Small intestine (tissue), 7 donors: ENCODE results near the gene STARD3. TPM values are rescaled to one million over a fixed set of nuclear protein-coding genes. Genes with fewer than 3 reads are reported as not detected.

Experiments
- DNase-seq, 2 donors: peaks; one replicate each; pipeline versions ENCODE4 v3.0.0 to v3.0.0-alpha.2; 2013
- FAIRE-seq: peaks from 2 replicates; lab custom pipeline; 2012; peaks lifted over from hg19 to GRCh38; lab: Jason Lieb, UNC
- H3K27ac ChIP-seq, 3 donors: one replicate each; pipeline ENCODE4 v1.5.1; 2013; ENCODE audit warnings: low read length in 2 of 3, mild to moderate bottlenecking in 2 of 3, control low read depth in 1 of 3, inconsistent platforms in 1 of 3, low read depth in 1 of 3, moderate library complexity in 1 of 3
- H3K27me3 ChIP-seq, 3 donors: one replicate each; pipeline ENCODE4 v1.6.1; 2013; ENCODE audit warnings: low read length in 3 of 3, inconsistent platforms in 1 of 3; ENCODE audit not compliant: control insufficient read depth in 3 of 3, insufficient read depth in 3 of 3
- H3K36me3 ChIP-seq, 3 donors: one replicate each; pipeline ENCODE4 v1.6.1; 2013; ENCODE audit warnings: low read length in 3 of 3, inconsistent platforms in 1 of 3, low read depth in 1 of 3, mild to moderate bottlenecking in 1 of 3, moderate library complexity in 1 of 3; ENCODE audit not compliant: control insufficient read depth in 3 of 3, insufficient read depth in 2 of 3
- H3K4me1 ChIP-seq, 3 donors: one replicate each; pipeline ENCODE4 v1.6.1; 2013; ENCODE audit warnings: low read length in 2 of 3, inconsistent platforms in 1 of 3, low read depth in 1 of 3, mild to moderate bottlenecking in 1 of 3, moderate library complexity in 1 of 3; ENCODE audit not compliant: control insufficient read depth in 3 of 3, insufficient read depth in 2 of 3
- H3K4me3 ChIP-seq, 3 donors: one replicate each; pipeline ENCODE4 v1.5.1; 2013; ENCODE audit warnings: low read length in 3 of 3, control low read depth in 1 of 3, inconsistent platforms in 1 of 3, low read depth in 1 of 3, mild to moderate bottlenecking in 1 of 3, moderate library complexity in 1 of 3
- H3K9me3 ChIP-seq, 2 donors: one replicate each; pipeline ENCODE4 v1.6.1; 2013; ENCODE audit warnings: low read depth in 1 of 2, low read length in 1 of 2; ENCODE audit not compliant: control insufficient read depth in 2 of 2, insufficient read depth in 1 of 2
- WGBS, 3 donors: extraction: QIAGEN DNeasy Blood & Tissue Kit; methylation state at CpG; one replicate each; pipeline ENCODE4 v1.1.7; 2013; 5-methylcytosine and 5-hydroxymethylcytosine counted together
- polyA plus RNA-seq, 4 donors: library from polyadenylated mRNA; stranded (reverse) in 3 of 4; unstranded in 1 of 4; fragments of 200-250 nt in 3 of 4; fragments of 120-200 nt in 1 of 4; gene quantifications; one replicate each; pipeline versions ENCODE4 v1.2.1 to v1.2.3, GENCODE V29; 2013
- donor health status: healthy with polysubstance abuse.
- donor health status: control.
- donor health status: control.
- donor health status: Bipolar disorder and iron deficiency.
- donor health status: healthy.

The STARD3 gene
- polyA plus RNA-seq, 4 donors, result 56.0 to 80.2 (median 67.6) TPM

GRCh38 chr17:39677072-39677471 lies 40.1 kb downstream of the STARD3 start:
- no peak overlapping the region for H3K4me3 ChIP-seq
- H3K9me3 ChIP-seq, result no peaks in the 10 kb centered on the region
- H3K27ac ChIP-seq, result peak overlapping the region in 2 of 3 donors; percentile 70 to 98
- WGBS, 3 donors, result 73 to 83% (median 77%) methylated on average over 8 of the region's 8 CpGs
- H3K27me3 ChIP-seq, result no peaks in the 10 kb centered on the region
- FAIRE-seq (no peak), DNase-seq (no peak)
- H3K4me1 ChIP-seq, result peaks cover 6 to 83% (median 12%) of the 10 kb centered on the region in 3 donors
- H3K36me3 ChIP-seq, result peaks cover 0 to 65% (median 0%) of the 10 kb centered on the region in 3 donors

DNA sequence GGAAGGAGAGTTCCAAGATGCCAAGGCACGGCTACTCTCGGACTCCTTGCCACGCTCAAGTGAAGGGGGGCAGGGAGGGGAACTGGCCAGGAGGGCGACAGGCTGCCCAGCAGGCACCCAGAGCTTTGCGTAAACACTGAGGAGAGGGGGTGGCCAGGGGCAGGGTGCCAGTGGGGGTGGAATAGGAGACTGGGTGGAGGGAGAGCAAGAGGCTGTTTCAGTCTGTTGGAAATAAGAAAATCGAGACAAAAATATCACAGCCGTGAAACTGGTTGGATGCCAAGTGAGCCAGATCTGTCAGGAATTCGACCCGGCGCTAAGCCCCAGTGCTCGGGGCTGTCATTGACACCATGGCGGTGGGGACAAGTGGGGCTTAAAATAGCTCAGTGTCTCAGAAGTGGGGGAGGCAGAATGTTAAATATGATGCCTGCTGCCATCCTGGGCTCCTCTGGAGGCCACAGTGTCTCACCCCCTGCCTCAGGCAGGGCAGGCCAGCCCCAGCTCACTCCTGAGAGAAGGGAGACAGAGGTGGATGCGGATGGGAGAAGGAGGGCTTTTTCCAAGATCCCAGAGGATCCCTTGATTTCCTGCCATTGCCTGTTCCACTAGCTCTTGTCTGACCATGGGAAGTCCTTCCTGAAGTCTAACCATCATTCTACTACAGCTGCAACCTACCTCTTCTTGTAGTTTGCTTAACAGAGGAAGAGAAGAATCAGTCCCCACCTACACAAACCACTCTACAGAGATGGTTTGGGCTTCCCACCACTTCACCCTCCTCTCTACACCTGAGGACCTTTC lies 40.8 kb downstream of the STARD3 start:
- Histone ChIP-seq H3K4me3 (no peak overlapping the region), H3K9me3 (no peaks in the 10 kb centered on the region), H3K27ac (peak overlapping the region; percentile 86 to 98 (median 92)), H3K36me3 (peaks cover 0 to 62% (median 0%) of the 10 kb centered on the region in 3 donors), H3K27me3 (no peaks in the 10 kb centered on the region), H3K4me1 (peaks cover 6 to 77% (median 12%) of the 10 kb centered on the region in 3 donors)
- no peak for FAIRE-seq
- WGBS, 3 donors, result 57 to 68% (median 58%) methylated on average over 13 of the region's 13 CpGs
- DNase-seq, result no peak

DNA sequence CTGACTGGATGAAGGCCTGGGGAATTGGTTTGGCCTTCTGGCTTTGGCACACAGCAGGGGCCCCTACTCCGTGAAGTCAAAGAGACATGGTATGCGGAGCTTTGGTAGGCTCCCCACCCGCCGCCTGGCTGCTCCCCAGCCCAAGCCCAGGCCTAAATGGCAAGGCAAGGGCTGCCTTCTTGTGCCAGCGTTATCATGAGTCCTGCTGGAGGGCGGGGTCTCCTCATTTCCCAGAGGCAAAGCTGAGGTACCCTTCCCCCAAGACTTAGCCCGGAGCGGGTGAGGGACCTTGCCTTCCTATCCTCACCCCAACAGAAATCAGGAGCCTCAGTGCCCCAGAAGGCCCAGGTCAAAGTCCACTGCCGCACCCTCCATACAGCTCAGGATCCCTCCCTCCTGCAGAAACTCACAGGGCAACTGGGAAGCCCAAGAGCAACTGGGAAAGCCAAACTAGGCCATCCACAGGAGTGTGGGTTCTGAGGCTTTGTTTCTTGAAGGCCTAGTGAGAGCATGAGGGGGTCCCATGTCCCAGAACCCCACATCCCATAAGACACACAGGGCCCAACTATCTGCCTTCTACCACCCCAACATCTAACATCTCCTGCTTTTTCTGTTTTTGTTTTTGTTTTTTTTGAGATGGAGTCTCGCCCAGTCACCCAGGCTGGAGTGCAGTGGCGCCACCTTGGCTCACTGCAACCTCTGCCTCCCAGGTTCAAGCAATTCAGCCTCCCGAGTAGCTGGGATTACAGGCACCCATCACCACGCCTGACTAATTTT lies 41.6 kb downstream of the STARD3 start:
- peak overlapping the region; percentile 86 to 98 (median 93) for H3K27ac ChIP-seq
- DNase-seq (peak; percentile 97), FAIRE-seq (no peak)
- peaks cover 0 to 68% (median 0%) of the 10 kb centered on the region in 3 donors for H3K36me3 ChIP-seq
- 20 to 67% (median 35%) methylated on average over 13 of the region's 13 CpGs for WGBS, 3 donors
- no peak overlapping the region for H3K4me3 ChIP-seq
- peaks cover 6 to 77% (median 12%) of the 10 kb centered on the region in 3 donors for H3K4me1 ChIP-seq
- no peaks in the 10 kb centered on the region for H3K9me3 ChIP-seq
- no peaks in the 10 kb centered on the region for H3K27me3 ChIP-seq

DNA sequence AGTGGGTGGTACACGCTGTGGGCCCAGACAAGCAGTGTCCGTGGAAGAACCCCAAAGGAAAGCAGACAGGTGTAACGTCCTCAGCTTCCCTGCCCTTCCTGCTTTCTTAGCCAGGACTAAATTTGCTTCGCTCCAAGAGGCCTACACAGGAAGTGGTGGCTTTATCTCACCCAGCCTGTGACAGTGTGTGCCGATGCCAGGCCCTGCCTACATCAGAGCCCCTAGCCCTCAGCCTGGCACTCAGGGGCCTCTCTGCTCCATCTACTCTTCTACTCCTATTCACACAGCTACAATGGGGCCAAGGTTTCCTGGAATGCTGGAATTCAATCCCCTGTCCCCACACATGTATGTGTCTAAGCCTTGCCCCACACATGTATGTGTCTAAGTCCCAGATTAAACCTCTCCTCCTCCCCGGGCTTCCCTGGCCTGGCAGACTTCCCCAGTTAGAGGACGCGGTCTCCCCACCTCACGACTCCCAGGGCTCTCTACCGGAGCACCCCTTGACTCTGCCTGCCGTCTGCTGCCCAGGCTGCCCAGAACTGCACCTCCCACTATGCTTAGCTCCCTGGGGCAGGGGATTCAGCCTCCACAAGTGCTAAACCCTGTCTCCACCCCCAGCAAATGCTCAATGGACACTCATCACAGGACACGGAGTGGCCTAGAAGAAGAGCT lies 42.7 kb downstream of the STARD3 start:
- WGBS, 3 donors, result 40 to 58% (median 52%) methylated on average over 12 of the region's 12 CpGs
- DNase-seq (peak; percentile 59 to 63), FAIRE-seq (no peak)
- H3K27me3 ChIP-seq, result no peaks in the 10 kb centered on the region
- H3K9me3 ChIP-seq, result no peaks in the 10 kb centered on the region
- no peak overlapping the region for H3K4me3 ChIP-seq
- peaks cover 6 to 66% (median 12%) of the 10 kb centered on the region in 3 donors for H3K4me1 ChIP-seq
- H3K36me3 ChIP-seq, result peaks cover 0 to 68% (median 0%) of the 10 kb centered on the region in 3 donors
- H3K27ac ChIP-seq, result peak overlapping the region; percentile 86 to 98 (median 93)

DNA sequence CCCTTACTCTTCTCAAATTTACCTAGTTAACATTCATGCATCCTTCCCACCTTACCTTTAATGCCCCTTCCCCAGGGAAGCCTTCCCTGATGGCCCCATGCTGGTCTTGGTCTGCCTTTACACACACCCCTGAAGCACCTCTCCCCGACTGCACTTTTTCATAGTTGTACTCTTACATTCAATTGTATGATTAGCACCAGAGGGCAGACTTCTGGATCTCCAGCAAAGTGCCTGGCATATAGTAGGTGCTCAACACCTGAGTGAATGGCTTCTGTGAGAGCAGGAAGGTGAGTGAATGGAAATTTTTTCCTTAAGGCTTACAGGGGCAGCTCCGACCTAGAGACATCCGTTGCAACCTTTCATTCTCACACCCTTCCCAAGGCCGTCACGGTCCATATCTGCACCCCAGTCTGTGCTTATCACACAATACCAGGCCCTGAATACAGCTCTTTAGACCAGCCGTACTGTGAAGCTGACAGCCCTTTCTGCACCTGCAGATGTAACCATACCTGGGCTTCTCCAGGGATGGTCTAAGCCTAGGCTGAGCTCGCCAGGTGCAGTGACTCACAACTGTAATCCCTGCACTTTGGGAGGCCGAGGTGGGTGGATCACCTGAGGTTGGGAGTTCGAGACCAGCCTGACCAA lies 46.5 kb downstream of the STARD3 start:
- Histone ChIP-seq H3K27ac (no peak overlapping the region), H3K36me3 (peaks cover 0 to 57% (median 0%) of the 10 kb centered on the region in 3 donors), H3K4me1 (peaks cover 3 to 35% (median 5%) of the 10 kb centered on the region in 3 donors), H3K9me3 (no peaks in the 10 kb centered on the region), H3K27me3 (no peaks in the 10 kb centered on the region), H3K4me3 (no peak overlapping the region)
- WGBS, 3 donors, result 55 to 85% (median 62%) methylated on average over 9 of the region's 9 CpGs
- no peak for DNase-seq
- no peak for FAIRE-seq

- no peak overlapping the region for H3K27ac ChIP-seq
- H3K4me1 ChIP-seq, result peaks cover 6 to 34% (median 7%) of the 10 kb centered on the region in 3 donors
- peaks cover 0 to 50% (median 0%) of the 10 kb centered on the region in 3 donors for H3K36me3 ChIP-seq
- WGBS, 3 donors, result 66 to 88% (median 71%) methylated on average over 12 of the region's 12 CpGs
- no peaks in the 10 kb centered on the region for H3K9me3 ChIP-seq
- H3K27me3 ChIP-seq, result no peaks in the 10 kb centered on the region
- no peak overlapping the region for H3K4me3 ChIP-seq
- FAIRE-seq, result no peak
- peak in 1 of 2 donors; percentile 52 for DNase-seq
These were observed 47.6 kb downstream of the STARD3 start for GRCh38 chr17:39684369-39685192.

DNA sequence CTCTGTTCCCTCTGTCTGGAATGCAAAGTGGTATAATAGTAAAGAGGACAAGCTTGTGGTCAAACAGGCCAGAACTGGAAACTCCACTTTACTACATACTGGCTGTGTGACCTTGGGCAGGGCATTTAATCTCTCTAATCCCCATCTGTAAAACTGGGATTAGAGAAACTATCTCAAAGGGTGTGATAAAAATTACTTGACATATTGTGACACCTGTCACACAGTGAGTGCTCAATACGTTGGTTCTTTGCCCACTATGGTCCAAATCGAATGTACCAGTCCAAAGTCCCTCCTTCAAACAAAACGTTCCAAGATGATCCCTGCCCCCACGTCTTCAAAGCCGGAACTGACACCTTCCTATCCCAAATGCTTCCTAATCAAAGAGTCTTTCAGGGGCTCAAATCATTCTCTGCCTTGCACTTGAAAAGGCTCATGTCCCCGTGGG lies 50.2 kb downstream of the STARD3 start:
- peaks cover 0 to 30% (median 0%) of the 10 kb centered on the region in 3 donors for H3K36me3 ChIP-seq
- FAIRE-seq, result no peak
- DNase-seq, result peak; percentile 55 to 89
- WGBS, 3 donors, result 14 to 49% (median 21%) methylated on average over 6 of the region's 6 CpGs
- no peaks in the 10 kb centered on the region for H3K9me3 ChIP-seq
- peak overlapping the region; percentile 61 to 82 (median 79) for H3K4me3 ChIP-seq
- H3K27ac ChIP-seq, result peak overlapping the region; percentile 79 to 97 (median 92)
- peaks cover 4 to 15% (median 7%) of the 10 kb centered on the region in 3 donors for H3K4me1 ChIP-seq
- H3K27me3 ChIP-seq, result no peaks in the 10 kb centered on the region
